ENCODE measurements around the gene MYL11.
A peak's percentile ranks its signal among the peaks of the same experiment; 100 is the strongest.

The MYL11 gene

GRCh38 chr16:30355144-30355953 lies 19.3 kb upstream of the MYL11 start, which contains the start of gene CD2BP2 (continued):
- TF ChIP-seq ZNF274 (IDR thresholded peaks at IDR 0.05; ENCODE audit: low read length) (no peak), ZNF274 (tag by site-specific recombination; IDR thresholded peaks at IDR 0.05; ENCODE audit: borderline replicate concordance) (no peak), ZNF2 (tag by site-specific recombination; IDR thresholded peaks at IDR 0.05) (peak; percentile 45), ZNF18 (tag by site-specific recombination; IDR thresholded peaks at IDR 0.05) (peak; percentile 78), ZNF777 (tag by site-specific recombination; IDR thresholded peaks at IDR 0.05; ENCODE audit: borderline replicate concordance) (peak; percentile 97), ZNF488 (tag by site-specific recombination; IDR thresholded peaks at IDR 0.05) (no peak), SP3 (tag by site-specific recombination; IDR thresholded peaks at IDR 0.05) (peak; percentile 90), ZNF596 (tag by site-specific recombination; IDR thresholded peaks at IDR 0.05) (peak; percentile 51; the same call in 1 of the 2 replicates), ZNF549 (tag by site-specific recombination; IDR thresholded peaks at IDR 0.05) (no peak), ZNF677 (tag by site-specific recombination; IDR thresholded peaks at IDR 0.05) (no peak), ZNF133 (tag by site-specific recombination; IDR thresholded peaks at IDR 0.05) (no peak; the same call in 1 of the 2 replicates), ZNF792 (tag by site-specific recombination; IDR thresholded peaks at IDR 0.05) (no peak), MYNN (tag by site-specific recombination; IDR thresholded peaks at IDR 0.05; ENCODE audit: borderline replicate concordance) (no peak), GLI4 (tag by site-specific recombination; IDR thresholded peaks at IDR 0.05) (peak; percentile 66; the same call in 1 of the 2 replicates), ZNF341 (tag by site-specific recombination; IDR thresholded peaks at IDR 0.05; ENCODE audit: low read depth) (peak; percentile 98), ZNF658 (tag by site-specific recombination; IDR thresholded peaks at IDR 0.05) (no peak), ZSCAN4 (tag by site-specific recombination; IDR thresholded peaks at IDR 0.05) (peak; percentile 32; the same call in 1 of the 2 replicates), ZNF132 (tag by site-specific recombination; IDR thresholded peaks at IDR 0.05; ENCODE audit: borderline replicate concordance) (no peak), ZNF239 (tag by site-specific recombination; IDR thresholded peaks at IDR 0.05) (0 out of 2 replicates have a peak, but pooled peaks have one; percentile 59), ZNF433 (tag by site-specific recombination; IDR thresholded peaks at IDR 0.05; ENCODE audit: low read depth) (no peak), CTCF (tag by site-specific recombination; IDR thresholded peaks at IDR 0.05) (peak; percentile 63), KLF8 (tag by site-specific recombination; IDR thresholded peaks at IDR 0.05) (peak; percentile 60), ZFP3 (tag by site-specific recombination; IDR thresholded peaks at IDR 0.05; ENCODE audit: low read depth) (peak; percentile 24; the same call in 1 of the 2 replicates), OSR2 (tag by site-specific recombination; IDR thresholded peaks at IDR 0.05) (0 out of 2 replicates have a peak, but pooled peaks have one; percentile 6), OVOL3 (tag by site-specific recombination; IDR thresholded peaks at IDR 0.05) (no peak; the same call in 1 of the 2 replicates)
- TF ChIP-seq, protein P1, sequence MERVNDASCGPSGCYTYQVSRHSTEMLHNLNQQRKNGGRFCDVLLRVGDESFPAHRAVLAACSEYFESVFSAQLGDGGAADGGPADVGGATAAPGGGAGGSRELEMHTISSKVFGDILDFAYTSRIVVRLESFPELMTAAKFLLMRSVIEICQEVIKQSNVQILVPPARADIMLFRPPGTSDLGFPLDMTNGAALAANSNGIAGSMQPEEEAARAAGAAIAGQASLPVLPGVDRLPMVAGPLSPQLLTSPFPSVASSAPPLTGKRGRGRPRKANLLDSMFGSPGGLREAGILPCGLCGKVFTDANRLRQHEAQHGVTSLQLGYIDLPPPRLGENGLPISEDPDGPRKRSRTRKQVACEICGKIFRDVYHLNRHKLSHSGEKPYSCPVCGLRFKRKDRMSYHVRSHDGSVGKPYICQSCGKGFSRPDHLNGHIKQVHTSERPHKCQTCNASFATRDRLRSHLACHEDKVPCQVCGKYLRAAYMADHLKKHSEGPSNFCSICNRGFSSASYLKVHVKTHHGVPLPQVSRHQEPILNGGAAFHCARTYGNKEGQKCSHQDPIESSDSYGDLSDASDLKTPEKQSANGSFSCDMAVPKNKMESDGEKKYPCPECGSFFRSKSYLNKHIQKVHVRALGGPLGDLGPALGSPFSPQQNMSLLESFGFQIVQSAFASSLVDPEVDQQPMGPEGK (tag by site-specific recombination; IDR thresholded peaks at IDR 0.05) = peak; percentile 36
- TF ChIP-seq, protein P2, sequence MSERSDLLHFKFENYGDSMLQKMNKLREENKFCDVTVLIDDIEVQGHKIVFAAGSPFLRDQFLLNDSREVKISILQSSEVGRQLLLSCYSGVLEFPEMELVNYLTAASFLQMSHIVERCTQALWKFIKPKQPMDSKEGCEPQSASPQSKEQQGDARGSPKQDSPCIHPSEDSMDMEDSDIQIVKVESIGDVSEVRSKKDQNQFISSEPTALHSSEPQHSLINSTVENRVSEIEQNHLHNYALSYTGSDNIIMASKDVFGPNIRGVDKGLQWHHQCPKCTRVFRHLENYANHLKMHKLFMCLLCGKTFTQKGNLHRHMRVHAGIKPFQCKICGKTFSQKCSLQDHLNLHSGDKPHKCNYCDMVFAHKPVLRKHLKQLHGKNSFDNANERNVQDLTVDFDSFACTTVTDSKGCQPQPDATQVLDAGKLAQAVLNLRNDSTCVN (tag by site-specific recombination; optimal IDR thresholded peaks at IDR 0.05) = peak; percentile 66
- TF ChIP-seq, protein P3, sequence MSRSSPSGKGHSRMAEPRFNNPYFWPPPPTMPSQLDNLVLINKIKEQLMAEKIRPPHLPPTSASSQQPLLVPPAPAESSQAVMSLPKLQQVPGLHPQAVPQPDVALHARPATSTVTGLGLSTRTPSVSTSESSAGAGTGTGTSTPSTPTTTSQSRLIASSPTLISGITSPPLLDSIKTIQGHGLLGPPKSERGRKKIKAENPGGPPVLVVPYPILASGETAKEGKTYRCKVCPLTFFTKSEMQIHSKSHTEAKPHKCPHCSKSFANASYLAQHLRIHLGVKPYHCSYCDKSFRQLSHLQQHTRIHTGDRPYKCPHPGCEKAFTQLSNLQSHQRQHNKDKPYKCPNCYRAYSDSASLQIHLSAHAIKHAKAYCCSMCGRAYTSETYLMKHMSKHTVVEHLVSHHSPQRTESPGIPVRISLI (tag by site-specific recombination; IDR thresholded peaks at IDR 0.05) = peak; percentile 86; the same call in 1 of the 2 replicates

All from HEK293 (cell line).